ENCODE measurements around the gene ANKRD23. TPM values are rescaled to one million over a fixed set of nuclear protein-coding genes. Genes with fewer than 3 reads are reported as not detected.
A peak's percentile ranks its signal among the peaks of the same experiment; 100 is the strongest.

ANKRD23 gene
- total and polyA plus RNA-seq, 2 of the 13 experiments (the other 11 are each of a cell fraction or from before 2014, with no cell fraction given) = 1.5 to 1.6 TPM

DNA sequence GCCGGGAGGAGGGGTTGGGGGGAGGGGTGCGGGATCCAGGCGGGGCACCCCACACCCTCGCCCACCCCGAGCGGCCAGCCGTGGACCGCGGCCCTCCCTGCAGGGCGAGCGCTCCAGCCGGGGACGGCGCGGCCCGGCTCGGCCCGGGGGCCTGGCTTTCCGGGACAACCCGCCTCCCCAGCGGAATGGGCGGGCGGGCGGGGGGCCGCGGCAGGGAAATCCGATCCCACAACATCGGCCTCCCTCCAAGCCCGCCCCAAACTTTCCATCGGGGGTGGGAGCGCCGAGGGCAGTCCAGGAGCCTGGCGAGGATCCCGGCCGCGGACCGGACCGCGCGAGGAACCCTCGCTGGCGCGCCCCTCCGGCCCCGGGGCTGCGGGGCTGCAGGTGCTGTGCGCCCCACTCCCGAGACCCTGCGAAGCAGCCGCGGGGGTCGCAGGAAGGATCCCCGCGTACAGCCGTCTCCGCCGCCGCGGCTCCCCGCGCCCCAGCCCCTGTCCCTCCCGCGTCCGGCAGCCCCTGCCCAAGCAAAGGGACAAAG is 25.5 kb upstream of the ANKRD23 start (continued):
- no peak for TF ChIP-seq ZNF431 (CRISPR knock-in tag; IDR thresholded peaks at IDR 0.05; ENCODE audit: borderline replicate concordance, low read depth)
- no peak for TF ChIP-seq ZNF33B (CRISPR knock-in tag; IDR thresholded peaks at IDR 0.05)
- TF ChIP-seq CBX1 (IDR thresholded peaks at IDR 0.05; ENCODE audit: low read depth) = no peak
- no peak; the same call in 1 of the 2 replicates for TF ChIP-seq RFXAP (CRISPR knock-in tag; IDR thresholded peaks at IDR 0.05; ENCODE audit: borderline replicate concordance)
- no peak for TF ChIP-seq ZSCAN21 (CRISPR knock-in tag; IDR thresholded peaks at IDR 0.05; ENCODE audit: borderline replicate concordance)
- no peak; the same call in 1 of the 2 replicates for TF ChIP-seq TAF1 (CRISPR knock-in tag; IDR thresholded peaks at IDR 0.05)
- TF ChIP-seq ARNT (IDR thresholded peaks at IDR 0.05) = no peak
- TF ChIP-seq, protein P1, sequence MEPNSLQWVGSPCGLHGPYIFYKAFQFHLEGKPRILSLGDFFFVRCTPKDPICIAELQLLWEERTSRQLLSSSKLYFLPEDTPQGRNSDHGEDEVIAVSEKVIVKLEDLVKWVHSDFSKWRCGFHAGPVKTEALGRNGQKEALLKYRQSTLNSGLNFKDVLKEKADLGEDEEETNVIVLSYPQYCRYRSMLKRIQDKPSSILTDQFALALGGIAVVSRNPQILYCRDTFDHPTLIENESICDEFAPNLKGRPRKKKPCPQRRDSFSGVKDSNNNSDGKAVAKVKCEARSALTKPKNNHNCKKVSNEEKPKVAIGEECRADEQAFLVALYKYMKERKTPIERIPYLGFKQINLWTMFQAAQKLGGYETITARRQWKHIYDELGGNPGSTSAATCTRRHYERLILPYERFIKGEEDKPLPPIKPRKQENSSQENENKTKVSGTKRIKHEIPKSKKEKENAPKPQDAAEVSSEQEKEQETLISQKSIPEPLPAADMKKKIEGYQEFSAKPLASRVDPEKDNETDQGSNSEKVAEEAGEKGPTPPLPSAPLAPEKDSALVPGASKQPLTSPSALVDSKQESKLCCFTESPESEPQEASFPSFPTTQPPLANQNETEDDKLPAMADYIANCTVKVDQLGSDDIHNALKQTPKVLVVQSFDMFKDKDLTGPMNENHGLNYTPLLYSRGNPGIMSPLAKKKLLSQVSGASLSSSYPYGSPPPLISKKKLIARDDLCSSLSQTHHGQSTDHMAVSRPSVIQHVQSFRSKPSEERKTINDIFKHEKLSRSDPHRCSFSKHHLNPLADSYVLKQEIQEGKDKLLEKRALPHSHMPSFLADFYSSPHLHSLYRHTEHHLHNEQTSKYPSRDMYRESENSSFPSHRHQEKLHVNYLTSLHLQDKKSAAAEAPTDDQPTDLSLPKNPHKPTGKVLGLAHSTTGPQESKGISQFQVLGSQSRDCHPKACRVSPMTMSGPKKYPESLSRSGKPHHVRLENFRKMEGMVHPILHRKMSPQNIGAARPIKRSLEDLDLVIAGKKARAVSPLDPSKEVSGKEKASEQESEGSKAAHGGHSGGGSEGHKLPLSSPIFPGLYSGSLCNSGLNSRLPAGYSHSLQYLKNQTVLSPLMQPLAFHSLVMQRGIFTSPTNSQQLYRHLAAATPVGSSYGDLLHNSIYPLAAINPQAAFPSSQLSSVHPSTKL (CRISPR knock-in tag; IDR thresholded peaks at IDR 0.05) = no peak
- 0 out of 2 replicates have a peak, but pooled peaks have one; percentile 20 for TF ChIP-seq ZNF362 (CRISPR knock-in tag; IDR thresholded peaks at IDR 0.05; ENCODE audit: borderline replicate concordance)
- TF ChIP-seq EEA1 (CRISPR knock-in tag; IDR thresholded peaks at IDR 0.05; ENCODE audit: borderline replicate concordance) = no peak
- TF ChIP-seq HNRNPUL1 (IDR thresholded peaks at IDR 0.05; ENCODE audit: low read depth, low read length) = no peak
- TF ChIP-seq, protein P2, sequence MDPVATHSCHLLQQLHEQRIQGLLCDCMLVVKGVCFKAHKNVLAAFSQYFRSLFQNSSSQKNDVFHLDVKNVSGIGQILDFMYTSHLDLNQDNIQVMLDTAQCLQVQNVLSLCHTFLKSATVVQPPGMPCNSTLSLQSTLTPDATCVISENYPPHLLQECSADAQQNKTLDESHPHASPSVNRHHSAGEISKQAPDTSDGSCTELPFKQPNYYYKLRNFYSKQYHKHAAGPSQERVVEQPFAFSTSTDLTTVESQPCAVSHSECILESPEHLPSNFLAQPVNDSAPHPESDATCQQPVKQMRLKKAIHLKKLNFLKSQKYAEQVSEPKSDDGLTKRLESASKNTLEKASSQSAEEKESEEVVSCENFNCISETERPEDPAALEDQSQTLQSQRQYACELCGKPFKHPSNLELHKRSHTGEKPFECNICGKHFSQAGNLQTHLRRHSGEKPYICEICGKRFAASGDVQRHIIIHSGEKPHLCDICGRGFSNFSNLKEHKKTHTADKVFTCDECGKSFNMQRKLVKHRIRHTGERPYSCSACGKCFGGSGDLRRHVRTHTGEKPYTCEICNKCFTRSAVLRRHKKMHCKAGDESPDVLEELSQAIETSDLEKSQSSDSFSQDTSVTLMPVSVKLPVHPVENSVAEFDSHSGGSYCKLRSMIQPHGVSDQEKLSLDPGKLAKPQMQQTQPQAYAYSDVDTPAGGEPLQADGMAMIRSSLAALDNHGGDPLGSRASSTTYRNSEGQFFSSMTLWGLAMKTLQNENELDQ (CRISPR knock-in tag; IDR thresholded peaks at IDR 0.05; ENCODE audit: borderline replicate concordance) = no peak
- no peak for TF ChIP-seq DR1 (CRISPR knock-in tag; IDR thresholded peaks at IDR 0.05)
- no peak for TF ChIP-seq NFE2 (CRISPR knock-in tag; IDR thresholded peaks at IDR 0.05)
- no peak for TF ChIP-seq NFYC (CRISPR knock-in tag; IDR thresholded peaks at IDR 0.05)
- no peak for TF ChIP-seq MTF2 (CRISPR knock-in tag; IDR thresholded peaks at IDR 0.05; ENCODE audit: borderline replicate concordance)
- TF ChIP-seq, protein P3, sequence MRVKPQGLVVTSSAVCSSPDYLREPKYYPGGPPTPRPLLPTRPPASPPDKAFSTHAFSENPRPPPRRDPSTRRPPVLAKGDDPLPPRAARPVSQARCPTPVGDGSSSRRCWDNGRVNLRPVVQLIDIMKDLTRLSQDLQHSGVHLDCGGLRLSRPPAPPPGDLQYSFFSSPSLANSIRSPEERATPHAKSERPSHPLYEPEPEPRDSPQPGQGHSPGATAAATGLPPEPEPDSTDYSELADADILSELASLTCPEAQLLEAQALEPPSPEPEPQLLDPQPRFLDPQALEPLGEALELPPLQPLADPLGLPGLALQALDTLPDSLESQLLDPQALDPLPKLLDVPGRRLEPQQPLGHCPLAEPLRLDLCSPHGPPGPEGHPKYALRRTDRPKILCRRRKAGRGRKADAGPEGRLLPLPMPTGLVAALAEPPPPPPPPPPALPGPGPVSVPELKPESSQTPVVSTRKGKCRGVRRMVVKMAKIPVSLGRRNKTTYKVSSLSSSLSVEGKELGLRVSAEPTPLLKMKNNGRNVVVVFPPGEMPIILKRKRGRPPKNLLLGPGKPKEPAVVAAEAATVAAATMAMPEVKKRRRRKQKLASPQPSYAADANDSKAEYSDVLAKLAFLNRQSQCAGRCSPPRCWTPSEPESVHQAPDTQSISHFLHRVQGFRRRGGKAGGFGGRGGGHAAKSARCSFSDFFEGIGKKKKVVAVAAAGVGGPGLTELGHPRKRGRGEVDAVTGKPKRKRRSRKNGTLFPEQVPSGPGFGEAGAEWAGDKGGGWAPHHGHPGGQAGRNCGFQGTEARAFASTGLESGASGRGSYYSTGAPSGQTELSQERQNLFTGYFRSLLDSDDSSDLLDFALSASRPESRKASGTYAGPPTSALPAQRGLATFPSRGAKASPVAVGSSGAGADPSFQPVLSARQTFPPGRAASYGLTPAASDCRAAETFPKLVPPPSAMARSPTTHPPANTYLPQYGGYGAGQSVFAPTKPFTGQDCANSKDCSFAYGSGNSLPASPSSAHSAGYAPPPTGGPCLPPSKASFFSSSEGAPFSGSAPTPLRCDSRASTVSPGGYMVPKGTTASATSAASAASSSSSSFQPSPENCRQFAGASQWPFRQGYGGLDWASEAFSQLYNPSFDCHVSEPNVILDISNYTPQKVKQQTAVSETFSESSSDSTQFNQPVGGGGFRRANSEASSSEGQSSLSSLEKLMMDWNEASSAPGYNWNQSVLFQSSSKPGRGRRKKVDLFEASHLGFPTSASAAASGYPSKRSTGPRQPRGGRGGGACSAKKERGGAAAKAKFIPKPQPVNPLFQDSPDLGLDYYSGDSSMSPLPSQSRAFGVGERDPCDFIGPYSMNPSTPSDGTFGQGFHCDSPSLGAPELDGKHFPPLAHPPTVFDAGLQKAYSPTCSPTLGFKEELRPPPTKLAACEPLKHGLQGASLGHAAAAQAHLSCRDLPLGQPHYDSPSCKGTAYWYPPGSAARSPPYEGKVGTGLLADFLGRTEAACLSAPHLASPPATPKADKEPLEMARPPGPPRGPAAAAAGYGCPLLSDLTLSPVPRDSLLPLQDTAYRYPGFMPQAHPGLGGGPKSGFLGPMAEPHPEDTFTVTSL (CRISPR knock-in tag; IDR thresholded peaks at IDR 0.05; ENCODE audit: borderline replicate concordance) = no peak

Measured in HepG2 (cell line).